SIG-M5 treated with dmso at 0.1 percent for 504 hours (cell line): ENCODE data around the gene LIN7C.
"Not testable (repeated sequence)": the region's sequence is repeated elsewhere in the genome, so short reads cannot be mapped to it uniquely, and the experiment has no call there.

Source experiments
- DNase-seq: peaks from one replicate; lab custom pipeline; 2025; ENCODE audit not compliant: unreplicated experiment; lab: John Stamatoyannopoulos, UW

LIN7C gene, protein sequence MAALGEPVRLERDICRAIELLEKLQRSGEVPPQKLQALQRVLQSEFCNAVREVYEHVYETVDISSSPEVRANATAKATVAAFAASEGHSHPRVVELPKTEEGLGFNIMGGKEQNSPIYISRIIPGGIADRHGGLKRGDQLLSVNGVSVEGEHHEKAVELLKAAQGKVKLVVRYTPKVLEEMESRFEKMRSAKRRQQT

DNA sequence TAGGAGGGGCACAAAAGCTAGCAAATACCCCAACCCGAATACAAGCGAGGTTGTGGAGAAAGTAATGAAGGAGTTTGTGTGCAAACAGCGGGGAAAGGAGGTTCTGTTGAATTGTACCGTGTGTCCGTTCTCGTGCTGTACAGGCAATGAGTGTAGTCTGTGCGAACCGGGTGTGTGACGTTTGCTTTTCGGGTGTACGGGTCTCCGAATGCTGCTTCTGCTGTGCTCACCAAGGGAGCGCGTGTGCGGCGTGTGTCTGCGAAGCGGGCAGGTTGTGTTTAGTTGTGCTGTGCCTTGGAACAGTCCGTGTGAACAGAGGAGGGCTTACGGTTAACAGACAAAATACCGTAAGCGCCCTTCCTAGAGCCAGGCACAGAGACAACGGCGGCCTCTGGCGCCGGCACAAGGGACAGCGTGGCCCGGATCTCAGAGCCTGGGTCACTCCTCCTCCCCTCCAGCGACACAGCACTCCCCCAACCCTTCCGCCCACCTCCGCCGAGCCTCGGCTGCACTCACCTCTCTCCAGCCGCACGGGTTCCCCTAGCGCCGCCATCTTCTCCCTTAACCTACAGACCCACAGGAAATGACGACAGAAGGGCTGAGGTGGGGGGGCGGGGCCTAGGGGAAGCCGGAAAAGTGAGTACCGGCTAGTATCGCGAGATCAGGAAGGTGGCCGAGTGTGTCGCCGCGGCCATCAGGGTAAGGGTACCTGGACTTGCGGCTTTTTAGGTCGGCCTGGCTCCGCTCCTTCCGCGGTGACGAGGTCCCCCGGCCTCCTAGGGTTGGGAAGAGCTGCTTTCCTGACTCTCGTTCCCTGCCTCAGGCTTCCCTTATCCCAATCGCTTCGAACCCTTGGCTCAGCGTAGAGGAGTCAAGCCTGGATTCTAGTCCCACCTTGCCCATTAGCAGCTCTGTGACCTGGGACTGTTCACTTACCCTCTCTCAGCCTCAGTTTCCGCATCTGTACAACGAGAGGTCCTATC, at the start of gene LIN7C:
Gene LIN7C, minus strand, starts transcription at position 570 of the 983 bp plus-strand sequence. Its CDS starts 17 bp downstream, at position 553.
- DNase-seq = peak; percentile 95

DNA sequence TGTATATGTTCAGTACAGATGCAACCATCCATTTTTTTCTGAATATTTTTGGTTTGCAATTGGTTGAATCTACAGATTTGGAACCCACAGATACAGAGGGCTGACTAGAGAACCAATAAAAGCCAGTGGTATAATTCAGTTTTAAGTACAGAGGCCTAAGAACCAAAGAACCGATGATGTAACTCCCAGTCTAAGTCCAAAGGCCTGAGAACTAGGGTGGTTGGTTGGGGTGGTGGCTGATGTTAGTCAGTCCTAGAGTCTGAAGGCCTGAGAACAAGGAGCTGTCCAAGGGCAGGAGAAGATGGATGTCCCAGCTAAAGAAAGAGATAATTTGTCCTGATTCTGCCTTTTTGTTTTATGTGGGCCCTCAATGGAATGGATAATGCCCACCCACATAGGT, 48.7 kb upstream of the LIN7C start:
- DNase-seq = no peak

DNA sequence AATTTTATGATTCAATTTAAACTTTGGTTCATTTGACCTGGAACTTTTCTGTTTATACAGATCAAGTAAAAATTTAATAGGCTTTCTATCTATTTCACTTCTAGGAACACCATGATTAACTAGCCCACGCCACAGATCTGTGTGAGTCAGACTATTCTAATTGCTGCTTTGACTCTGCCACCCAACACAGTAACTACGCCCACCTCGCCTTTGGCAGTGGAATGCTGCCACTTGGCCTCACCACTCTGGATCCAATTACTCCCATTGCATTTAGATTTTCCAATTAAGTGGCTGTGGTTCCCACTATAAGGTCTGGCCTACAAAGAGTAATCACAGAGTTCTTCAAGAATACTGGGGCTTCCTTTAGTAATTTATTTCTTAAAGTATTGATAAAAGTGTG, 46.6 kb upstream of the LIN7C start:
- DNase-seq = no peak

DNA sequence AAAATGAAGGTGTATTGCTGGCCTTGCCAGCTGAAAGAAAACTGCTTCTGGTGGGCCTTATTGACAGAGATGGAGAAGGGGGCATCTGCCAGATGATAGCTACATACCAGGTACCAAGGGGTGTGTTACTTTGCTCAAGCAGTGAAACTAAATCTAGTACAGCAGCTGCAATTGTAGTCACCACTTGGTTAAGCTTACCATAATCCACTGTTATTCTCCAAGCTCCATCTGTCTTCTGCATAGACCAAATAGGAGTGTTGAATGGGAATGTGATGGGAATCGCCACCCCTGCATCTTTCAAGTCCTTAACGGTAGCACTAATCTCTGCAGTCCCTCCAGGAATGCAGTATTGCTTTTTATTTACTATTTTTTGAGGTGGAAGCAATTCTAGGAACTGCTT, 45.8 kb upstream of the LIN7C start:
- no peak for DNase-seq

DNA sequence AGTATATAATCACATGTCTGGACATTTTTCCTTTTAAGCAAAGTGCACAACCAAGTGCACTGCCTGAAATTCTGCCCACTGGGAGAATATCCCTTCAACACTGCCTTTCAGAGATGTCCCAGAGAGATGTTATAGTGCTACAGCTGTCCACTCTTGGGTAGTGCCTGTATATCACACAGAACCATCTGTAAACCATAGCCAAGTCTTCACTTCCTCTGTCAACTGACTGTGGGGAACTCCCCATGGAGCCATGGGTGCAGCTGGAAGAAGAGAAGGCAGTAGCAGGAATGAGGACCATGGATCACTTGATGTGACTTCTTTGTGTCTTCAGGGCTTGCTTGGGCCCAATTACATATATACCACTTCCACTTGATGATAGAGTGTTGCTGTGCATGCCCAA, 44.6 kb upstream of the LIN7C start:
- DNase-seq = no peak

DNA sequence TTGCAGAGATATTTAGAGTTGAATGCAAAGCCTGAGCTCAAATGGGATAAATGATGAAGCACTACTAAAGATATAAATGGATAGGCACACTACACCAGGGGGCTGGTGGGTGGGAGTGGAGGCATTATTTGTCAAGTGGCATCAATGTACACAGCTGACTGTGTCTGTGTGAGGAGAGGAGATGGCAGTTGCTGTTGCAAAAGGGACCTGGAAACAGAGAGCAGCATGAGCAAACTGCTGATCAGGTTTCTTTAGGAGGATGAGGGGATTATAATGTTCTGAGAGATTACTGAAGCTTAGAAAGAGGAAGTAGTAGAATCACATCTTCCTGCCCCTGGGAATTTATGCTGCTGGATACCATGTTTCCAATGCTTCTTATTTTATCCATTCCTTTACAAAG, 39.4 kb upstream of the LIN7C start:
- DNase-seq = no peak

DNA sequence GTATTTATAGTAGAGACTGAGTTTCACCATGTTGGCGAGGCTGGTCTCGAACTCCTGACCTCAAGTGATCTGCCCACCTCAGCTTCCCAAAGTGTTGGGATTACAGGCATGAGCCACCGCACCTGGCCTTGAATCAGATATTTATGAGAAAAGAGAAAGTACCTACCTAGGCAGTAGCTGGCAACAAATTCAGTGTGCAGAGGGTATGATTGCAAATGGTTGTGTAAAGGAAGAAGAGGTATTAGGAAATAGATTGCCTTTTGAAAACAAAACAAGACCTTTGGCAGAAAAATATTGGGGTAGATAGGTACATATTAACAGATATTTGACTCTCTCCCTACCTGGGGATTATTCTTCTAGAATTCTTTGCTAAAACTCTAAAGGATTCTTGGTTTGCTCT, 38.5 kb upstream of the LIN7C start:
- DNase-seq = no peak

DNA sequence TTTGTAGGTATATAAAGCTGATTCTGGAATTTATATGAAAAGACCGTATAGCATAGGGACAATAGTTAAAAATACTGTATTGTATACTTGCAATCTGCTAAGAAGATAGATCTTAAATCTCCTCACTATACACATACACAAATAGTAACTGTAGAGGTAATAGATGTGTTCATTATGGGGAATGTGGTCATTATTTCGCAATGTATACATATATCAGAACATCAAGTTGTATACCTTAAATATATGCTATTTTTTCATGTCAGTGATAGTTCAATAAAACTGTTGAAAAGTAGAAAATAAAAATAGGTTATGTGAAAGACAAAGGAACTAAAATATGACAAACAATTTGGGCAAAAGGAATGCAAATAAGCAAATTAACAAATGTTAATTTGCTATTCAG, 35.2 kb upstream of the LIN7C start:
- DNase-seq = no peak

DNA sequence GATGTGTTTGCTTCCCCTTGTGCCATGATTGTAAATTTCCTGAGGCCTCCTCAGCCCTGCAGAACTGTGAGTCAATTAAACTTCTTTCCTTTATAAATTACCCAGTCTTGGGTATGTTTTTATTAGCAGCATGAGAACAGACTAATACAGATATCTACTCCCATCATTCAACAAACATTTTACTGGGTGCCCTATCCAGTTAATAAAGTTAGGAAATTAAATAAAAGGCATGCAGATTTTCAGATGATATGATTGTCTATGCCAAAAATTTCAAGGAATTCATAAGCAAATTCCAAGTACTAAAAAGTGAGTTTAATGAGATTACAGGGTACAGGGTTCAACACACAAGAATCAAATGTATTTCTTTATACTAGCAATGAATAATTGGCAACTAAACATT, 33.5 kb upstream of the LIN7C start:
- DNase-seq = no peak

DNA sequence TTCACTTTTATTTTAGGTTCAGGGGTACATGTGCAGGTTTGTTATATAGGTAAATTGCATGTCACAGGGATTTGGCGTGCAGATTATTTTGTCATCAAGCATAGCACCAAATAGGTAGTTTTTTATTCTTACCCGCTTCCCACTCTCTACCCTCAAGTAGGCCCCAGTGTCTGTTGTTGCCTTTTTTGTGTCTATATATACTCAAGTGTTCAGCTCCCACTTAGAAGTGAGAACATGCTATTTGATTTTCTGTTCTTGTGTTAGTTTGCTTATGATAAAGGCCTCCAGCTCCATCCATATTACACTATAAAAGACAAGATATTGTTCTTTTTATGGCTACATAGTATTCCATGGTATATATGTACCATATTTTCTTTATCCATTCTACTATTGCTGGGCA, 28.5 kb upstream of the LIN7C start:
- DNase-seq = no peak

DNA sequence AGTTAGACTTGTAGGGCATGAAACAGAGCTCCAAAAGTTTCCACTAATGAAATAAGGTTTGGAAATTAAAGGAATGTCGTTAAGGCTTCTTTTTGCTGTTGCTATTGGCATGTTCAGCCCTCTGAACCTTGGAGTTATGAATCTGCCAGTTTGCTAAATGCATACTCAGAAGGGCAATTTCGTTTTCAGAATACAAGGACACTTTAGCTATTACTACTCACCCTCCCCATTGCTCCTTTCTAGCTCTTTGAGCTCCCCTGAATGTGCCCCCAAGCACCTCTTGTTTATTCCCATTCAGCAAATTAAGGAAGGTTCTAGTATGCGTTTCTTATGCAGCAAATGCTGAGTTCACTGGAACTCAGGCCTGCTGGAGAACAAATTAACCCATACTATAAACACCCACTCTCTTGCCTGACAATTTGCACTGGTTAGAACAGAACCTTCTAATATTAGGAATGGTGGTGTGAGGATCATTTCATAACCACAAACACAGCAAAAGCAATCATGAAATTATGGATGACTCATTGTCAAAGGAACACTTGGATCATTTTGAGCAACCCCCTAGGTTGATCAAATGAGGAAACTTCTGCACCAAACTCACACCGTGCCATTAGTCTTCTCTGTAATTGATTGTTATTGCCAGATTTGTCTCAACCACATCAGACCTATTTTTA, 26.2 kb upstream of the LIN7C start:
- DNase-seq = no peak

DNA sequence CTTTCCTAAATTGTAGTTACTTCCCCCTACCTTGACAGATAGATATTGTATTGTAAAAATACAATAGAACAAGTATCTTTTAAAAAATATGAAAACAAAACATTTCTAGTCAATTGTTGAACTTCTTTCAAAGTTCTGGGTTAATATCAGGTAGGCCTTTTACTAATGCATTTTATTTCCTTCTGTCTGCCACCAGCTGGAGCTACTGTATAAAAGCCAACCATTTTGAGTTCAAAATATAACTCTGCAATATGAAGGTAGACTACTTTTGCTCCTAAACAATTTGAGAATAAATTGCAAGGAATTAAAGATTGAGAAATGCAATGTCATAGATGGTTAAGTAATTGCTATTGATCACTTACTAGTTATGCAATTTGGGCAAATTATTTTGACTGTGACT, 22.1 kb upstream of the LIN7C start:
- DNase-seq = no peak

DNA sequence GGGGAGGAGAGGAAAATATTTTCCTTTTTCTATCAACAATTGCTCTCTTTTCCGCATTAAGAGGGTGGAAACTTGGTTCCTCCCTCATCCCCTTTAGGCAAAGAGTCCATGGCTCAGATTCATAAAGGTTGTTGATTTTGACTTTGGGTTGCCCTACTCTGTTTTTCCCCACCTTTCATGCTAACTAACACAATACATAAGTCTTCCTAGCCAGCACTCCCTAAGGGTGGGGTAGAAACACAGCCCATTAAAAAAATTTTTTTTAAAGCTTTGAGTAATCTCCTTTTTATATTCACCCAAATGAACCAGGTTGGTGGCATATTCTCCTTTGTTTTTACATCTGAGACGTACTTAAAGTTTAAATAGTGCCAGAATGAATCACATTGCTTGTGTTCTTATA, 20.0 kb upstream of the LIN7C start:
- DNase-seq = no peak

DNA sequence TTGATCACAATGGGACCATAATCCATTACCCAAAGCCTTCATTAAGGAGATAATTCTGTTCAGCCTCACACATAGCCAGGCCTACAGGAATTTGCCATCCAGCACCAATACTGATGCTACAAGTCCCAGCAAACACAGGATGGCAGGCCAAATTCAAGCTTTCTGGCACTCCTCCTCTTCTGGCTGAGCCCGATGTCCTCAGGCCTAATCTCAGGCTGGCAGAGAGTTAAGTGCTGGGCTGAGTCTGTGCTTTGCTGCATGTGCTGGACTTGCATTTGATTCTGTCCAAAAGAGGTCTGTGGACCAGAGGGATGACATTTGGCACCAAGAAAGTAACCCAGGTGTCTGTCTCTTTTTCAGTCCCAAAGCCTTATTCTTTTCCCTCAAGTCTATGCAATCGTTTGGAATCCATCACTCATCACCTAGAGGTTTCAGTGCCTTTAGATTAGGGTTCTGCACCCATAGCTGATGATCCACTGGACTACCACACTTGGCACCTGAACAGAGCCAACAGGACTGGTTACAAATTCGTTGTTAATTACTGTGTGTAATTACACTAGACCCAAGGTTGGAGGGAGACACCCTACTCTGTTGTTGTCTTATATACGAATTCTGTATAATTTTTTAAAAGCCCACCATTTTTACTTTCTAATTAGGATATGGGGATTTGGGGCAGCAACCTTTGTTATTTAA, 19.4 kb upstream of the LIN7C start:
- DNase-seq = no peak

DNA sequence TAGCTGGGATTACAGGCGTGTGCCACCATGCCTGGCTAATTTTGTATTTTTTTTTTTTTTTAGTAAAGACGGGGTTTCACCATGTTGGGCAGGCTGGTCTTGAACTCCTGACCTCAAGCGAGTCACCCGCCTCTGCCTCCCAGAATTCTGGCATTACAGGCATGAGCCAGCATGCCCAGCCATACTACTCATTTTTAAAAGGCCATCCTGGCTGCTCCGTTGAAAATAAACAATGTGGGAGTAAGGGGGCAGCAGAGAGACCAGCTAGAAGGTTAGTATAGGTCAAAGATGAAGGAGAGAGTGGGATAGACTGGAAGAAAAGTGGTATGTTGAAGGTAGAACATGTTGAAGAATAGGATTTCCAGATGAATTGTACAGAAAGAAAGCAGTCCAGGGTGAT, 17.6 kb upstream of the LIN7C start:
- no peak for DNase-seq

DNA sequence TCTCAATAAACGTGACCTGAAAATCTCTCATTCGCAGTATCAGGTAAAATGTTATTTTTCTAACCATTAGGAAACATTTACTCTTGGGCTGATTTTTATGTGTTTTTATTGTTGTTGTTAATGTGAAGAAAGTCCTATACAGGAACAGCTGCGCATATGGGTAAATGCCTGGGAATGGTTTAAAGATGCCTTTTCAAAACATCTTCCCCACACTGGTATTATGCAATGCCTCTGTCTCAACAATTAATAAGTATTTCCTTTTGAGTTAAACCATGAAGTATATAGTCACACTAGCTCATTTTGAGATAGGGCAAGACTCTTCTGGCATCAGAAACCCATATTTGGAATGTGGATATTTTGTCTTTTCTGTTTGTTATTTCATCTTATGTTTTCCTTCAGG, 13.7 kb upstream of the LIN7C start:
- DNase-seq = no peak

DNA sequence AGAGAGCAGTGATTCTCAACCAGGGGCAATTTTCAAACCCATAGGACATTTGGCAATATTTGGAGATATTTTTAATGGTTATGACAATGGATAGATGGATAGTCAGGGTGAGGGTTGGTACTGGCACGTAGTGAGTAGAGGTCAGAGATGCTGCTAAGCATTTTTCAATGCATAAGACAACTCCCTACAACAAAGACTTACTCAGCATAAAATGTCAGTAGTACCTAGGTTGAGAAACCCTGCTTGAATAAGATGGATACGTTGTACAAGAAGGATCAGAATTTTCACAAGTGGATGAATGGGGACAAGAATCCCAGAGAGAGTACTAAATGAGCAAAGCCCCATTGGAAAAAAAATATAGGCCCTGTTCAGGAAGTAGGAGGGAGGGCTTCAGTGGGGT, 11.9 kb upstream of the LIN7C start:
- no peak for DNase-seq

DNA sequence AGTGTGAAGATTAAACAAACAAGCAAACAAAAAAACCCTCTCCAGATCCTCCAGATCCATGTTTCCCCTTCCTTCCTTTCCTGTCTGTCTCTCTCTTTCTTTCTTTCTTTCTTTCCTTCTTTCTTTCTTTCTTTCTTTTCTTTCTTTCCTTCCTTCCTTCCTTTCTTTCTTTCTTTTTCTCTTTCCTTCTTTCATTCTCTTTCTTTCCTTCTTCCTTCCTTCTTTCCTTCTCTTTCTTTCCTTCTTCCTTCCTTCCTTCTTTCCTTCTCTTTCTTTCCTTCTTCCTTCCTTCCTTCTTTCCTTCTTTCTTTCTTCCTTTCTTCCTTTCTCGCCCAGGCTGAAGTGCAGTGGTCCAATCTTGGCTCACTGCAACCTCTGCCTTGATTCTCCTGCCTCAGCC, 10.9 kb upstream of the LIN7C start:
- DNase-seq = not testable (repeated sequence)

DNA sequence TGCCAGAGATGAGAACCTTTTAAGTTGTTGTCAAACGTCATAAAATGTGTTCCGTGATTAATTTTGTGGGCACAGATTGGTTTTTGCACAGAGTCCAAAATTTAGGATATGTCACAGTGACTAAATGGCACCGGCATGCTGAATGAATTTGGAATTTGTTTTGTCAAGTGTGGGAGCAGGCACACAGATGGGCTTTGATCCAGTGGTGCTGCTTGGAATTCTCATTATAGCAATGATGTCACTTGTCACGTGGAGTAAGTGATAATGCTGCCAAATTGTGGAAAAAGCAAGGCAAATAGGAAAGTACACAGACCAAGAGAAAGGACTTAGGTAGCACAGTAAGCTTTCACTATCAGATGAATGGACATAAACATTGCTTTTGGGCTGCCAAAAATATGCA, 8.0 kb upstream of the LIN7C start:
- no peak for DNase-seq

DNA sequence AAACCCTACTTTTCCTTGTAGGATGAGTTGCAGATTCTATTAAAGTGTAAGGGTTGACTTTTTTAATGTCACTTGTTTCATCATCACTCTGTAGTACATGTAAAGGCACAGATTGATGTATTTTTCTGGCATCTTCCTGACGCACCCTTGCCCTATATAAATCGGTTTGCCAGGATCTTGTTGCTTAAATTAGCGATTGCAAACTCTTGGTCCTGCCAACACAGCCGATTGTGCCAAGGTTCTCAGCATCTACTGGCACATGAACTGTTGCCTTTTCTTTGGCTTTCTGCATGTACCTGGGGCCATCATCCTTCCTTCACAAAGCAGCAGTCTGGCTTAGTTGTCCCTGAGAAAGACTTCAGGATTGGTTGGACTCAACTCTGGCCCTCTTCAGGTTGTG, 7.5 kb upstream of the LIN7C start:
- no peak for DNase-seq

DNA sequence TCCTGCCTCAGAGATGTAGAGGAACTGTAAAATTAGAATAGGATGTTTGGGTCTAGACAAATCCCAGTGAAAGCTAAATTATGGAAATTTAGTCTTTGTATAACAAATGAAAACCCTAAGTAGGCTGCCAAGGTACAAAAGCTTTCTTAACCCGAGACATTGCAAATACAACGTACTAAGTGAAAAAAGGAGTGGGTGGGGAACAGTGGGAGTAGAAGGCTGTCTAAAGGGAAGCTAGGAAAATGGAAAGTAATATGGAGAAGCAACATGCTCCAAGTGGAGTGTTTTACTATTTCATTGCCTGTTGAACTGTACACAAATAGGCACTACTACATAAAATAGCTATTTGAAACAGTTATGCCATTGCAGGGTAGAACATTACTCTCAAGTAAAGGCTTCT, 6.8 kb upstream of the LIN7C start:
- DNase-seq = no peak
